Naive thymus-derived CD4-positive, alpha-beta T cell (primary cell): ENCODE measurements around the gene FAM83B. TPM values are rescaled to one million over a fixed set of nuclear protein-coding genes. Genes with fewer than 3 reads are reported as not detected.
"Not testable (repeated sequence)": the region's sequence is repeated elsewhere in the genome, so short reads cannot be mapped to it uniquely, and the experiment has no call there.

Source experiments
- ATAC-seq: fragments of 150-1000 bp; cut with Tn5 transposase; 2 replicates; pipeline ENCODE4 v1.10.0; 2021; ENCODE audit warnings: mild to moderate bottlenecking, moderate library complexity
- CTCF ChIA-PET: fragments of 350-600 bp; sonication (Branson Sonifier 250); formaldehyde crosslinking; loops from one replicate; lab custom pipeline; 2021; ENCODE audit warnings: antibody characterized with exemption; lab: Charles Lee
- POLR2A ChIA-PET: fragments of 350-600 bp; sonication (Branson Sonifier 250); formaldehyde crosslinking; loops from one replicate; lab custom pipeline; 2021; ENCODE audit warnings: antibody characterized with exemption, inconsistent platforms; lab: Charles Lee
- DNase-seq, 9 donors: peaks; one replicate each; pipeline versions ENCODE4 v3.0.0 to v3.0.0-alpha.2; 2020 to 2022; ENCODE audit warnings: mixed read lengths in 1 of 9
- H3K27ac ChIP-seq: one replicate; pipeline ENCODE4 v1.7.0; 2013; ENCODE audit warnings: mild to moderate bottlenecking, low read depth, low read length, moderate library complexity
- H3K27me3 ChIP-seq, 2 donors: one replicate each; pipeline ENCODE4 v1.7.0; 2013; ENCODE audit warnings: low read length in 2 of 2, mild to moderate bottlenecking in 2 of 2, moderate library complexity in 2 of 2; ENCODE audit not compliant: control insufficient read depth in 2 of 2, insufficient read depth in 2 of 2
- H3K36me3 ChIP-seq, 3 experiments: 1 replicate in 2 of 3; 2 replicates in 1 of 3; pipeline ENCODE4 v1.7.0; 2013; ENCODE audit warnings: low read length in 3 of 3, mild to moderate bottlenecking in 3 of 3, moderate library complexity in 1 of 3; ENCODE audit not compliant: insufficient read depth in 3 of 3, control insufficient read depth in 2 of 3
- H3K4me1 ChIP-seq, 2 donors: one replicate each; pipeline ENCODE4 v1.7.0; 2013; ENCODE audit warnings: low read length in 2 of 2, mild to moderate bottlenecking in 2 of 2, moderate library complexity in 1 of 2; ENCODE audit not compliant: control insufficient read depth in 2 of 2, insufficient read depth in 2 of 2
- H3K4me3 ChIP-seq: 2 replicates; pipeline ENCODE4 v1.7.0; 2013; ENCODE audit warnings: mild to moderate bottlenecking, low read length
- H3K9me3 ChIP-seq, 3 experiments: 1 replicate in 2 of 3; 2 replicates in 1 of 3; pipeline ENCODE4 v1.7.0; 2013; ENCODE audit warnings: low read length in 3 of 3; ENCODE audit not compliant: control insufficient read depth in 2 of 3
- H3K27ac Mint-ChIP-seq, 9 donors: one replicate each; pipeline ENCODE4 v1.8.0; 2020 to 2022; ENCODE audit warnings: mixed read lengths in 9 of 9, mild to moderate bottlenecking in 8 of 9, moderate library complexity in 5 of 9, inconsistent platforms in 2 of 9
- H3K27me3 Mint-ChIP-seq, 5 donors: one replicate each; pipeline ENCODE4 v1.8.0; 2021 to 2022; ENCODE audit warnings: mixed read lengths in 5 of 5, mild to moderate bottlenecking in 1 of 5
- H3K36me3 Mint-ChIP-seq, 5 donors: one replicate each; pipeline ENCODE4 v1.8.0; 2020 to 2022; ENCODE audit warnings: mixed read lengths in 5 of 5, mild to moderate bottlenecking in 3 of 5, inconsistent platforms in 1 of 5
- H3K4me1 Mint-ChIP-seq, 7 donors: one replicate each; pipeline ENCODE4 v1.8.0; 2020 to 2022; ENCODE audit warnings: mixed read lengths in 7 of 7, mild to moderate bottlenecking in 3 of 7, inconsistent platforms in 1 of 7
- H3K4me3 Mint-ChIP-seq, 10 donors: one replicate each; pipeline ENCODE4 v1.8.0; 2020 to 2022; ENCODE audit warnings: mild to moderate bottlenecking in 10 of 10, mixed read lengths in 10 of 10, moderate library complexity in 6 of 10, inconsistent platforms in 2 of 10
- H3K9me3 Mint-ChIP-seq, 11 donors: one replicate each; pipeline ENCODE4 v1.8.0; 2020 to 2022; ENCODE audit warnings: mixed read lengths in 11 of 11, mild to moderate bottlenecking in 4 of 11, inconsistent platforms in 1 of 11, moderate library complexity in 1 of 11
- intact Hi-C, 2 donors: fragments of 100-400 bp; cut with micrococcal nuclease; formaldehyde crosslinking; loops; one replicate each; pipeline ENCODE4 v1.15.1; 2023
- polyA plus RNA-seq, 2 donors: library from polyadenylated mRNA; unstranded; fragments of 300-500 nt; fragmentation: Illumina TruSeq; gene quantifications; one replicate each; pipeline ENCODE4 v1.2.3, GENCODE V29; 2021
- total RNA-seq, 6 experiments: library from RNA in 5 of 6; stranded (reverse) in 5 of 6; gene quantifications; 1 replicate in 5 of 6; 2 replicates in 1 of 6; pipeline ENCODE4 v1.2.3 and lab custom pipeline; 2021 to 2026

The FAM83B gene
- total RNA-seq (not detected), polyA plus RNA-seq (not detected), total RNA-seq (lab: John Stamatoyannopoulos, UW) (not detected)

GRCh38 chr6:54846243-54846856 lies at the start of gene FAM83B:
TSS of gene FAM83B (plus strand) at chr6:54846771. CDS start at chr6:54870247, 23,476 bp downstream.
- intact Hi-C loops, result no loop called here
- Histone ChIP-seq H3K27me3 (no peaks in the 10 kb centered on the region), H3K4me1 (no peaks in the 10 kb centered on the region), H3K9me3 (no peaks in the 10 kb centered on the region), H3K27ac (no peak within 1 kb of the TSS), H3K36me3 (no peaks in the 10 kb centered on the region), H3K4me3 (no peak within 1 kb of the TSS)
- ATAC-seq (no peak), DNase-seq (no peak)
- ChIA-PET POLR2A (no interaction called here), CTCF (no interaction called here)
- H3K27ac Mint-ChIP-seq, result no peak within 1 kb of the TSS
- peaks cover 0 to 13% (median 0%) of the 10 kb centered on the region in 5 donors for H3K36me3 Mint-ChIP-seq
- H3K27me3 Mint-ChIP-seq, result peaks cover 18 to 40% (median 30%) of the 10 kb centered on the region in 5 donors
- H3K4me1 Mint-ChIP-seq, result peaks cover 0 to 1% (median 0%) of the 10 kb centered on the region in 7 donors
- H3K4me3 Mint-ChIP-seq, result no peak within 1 kb of the TSS
- peaks cover 1 to 17% (median 6%) of the 10 kb centered on the region in 11 donors for H3K9me3 Mint-ChIP-seq

GRCh38 chr6:54796918-54797317 lies 49.7 kb upstream of the FAM83B start:
- H3K9me3 ChIP-seq, intact Hi-C loops, H3K27me3 Mint-ChIP-seq, ATAC-seq, H3K36me3 Mint-ChIP-seq, H3K36me3 ChIP-seq, DNase-seq, H3K27ac ChIP-seq, POLR2A ChIA-PET, H3K4me1 ChIP-seq, H3K4me1 Mint-ChIP-seq, H3K4me3 ChIP-seq, CTCF ChIA-PET, H3K4me3 Mint-ChIP-seq, H3K27me3 ChIP-seq, H3K27ac Mint-ChIP-seq: not testable (repeated sequence)
- H3K9me3 Mint-ChIP-seq, result peaks cover 0 to 13% (median 8%) of the 10 kb centered on the region in 11 donors

GRCh38 chr6:54800050-54800600 lies 46.4 kb upstream of the FAM83B start:
- POLR2A ChIA-PET, result no interaction called here
- H3K27ac ChIP-seq, result no peak overlapping the region
- Mint-ChIP-seq H3K9me3 (peaks cover 1 to 17% (median 11%) of the 10 kb centered on the region in 11 donors), H3K36me3 (no peaks in the 10 kb centered on the region), H3K4me1 (no peaks in the 10 kb centered on the region), H3K27ac (no peak overlapping the region), H3K27me3 (no peaks in the 10 kb centered on the region), H3K4me3 (no peak overlapping the region)
- no peaks in the 10 kb centered on the region for H3K27me3 ChIP-seq
- CTCF ChIA-PET, result no interaction called here
- intact Hi-C loops, result no loop called here
- no peaks in the 10 kb centered on the region for H3K9me3 ChIP-seq
- no peak for DNase-seq
- H3K4me3 ChIP-seq, result no peak overlapping the region
- H3K36me3 ChIP-seq, result no peaks in the 10 kb centered on the region
- H3K4me1 ChIP-seq, result no peaks in the 10 kb centered on the region
- ATAC-seq, result no peak

- H3K27ac ChIP-seq, result no peak overlapping the region
- intact Hi-C loops, result no loop called here
- ATAC-seq, result no peak
- Mint-ChIP-seq H3K27ac (no peak overlapping the region), H3K9me3 (peaks cover 1 to 13% (median 5%) of the 10 kb centered on the region in 11 donors), H3K4me1 (no peaks in the 10 kb centered on the region), H3K27me3 (no peaks in the 10 kb centered on the region), H3K4me3 (no peak overlapping the region), H3K36me3 (no peaks in the 10 kb centered on the region)
- no peaks in the 10 kb centered on the region for H3K4me1 ChIP-seq
- POLR2A ChIA-PET, result no interaction called here
- no peaks in the 10 kb centered on the region for H3K36me3 ChIP-seq
- H3K27me3 ChIP-seq, result no peaks in the 10 kb centered on the region
- DNase-seq, result no peak
- no peak overlapping the region for H3K4me3 ChIP-seq
- no peaks in the 10 kb centered on the region for H3K9me3 ChIP-seq
- CTCF ChIA-PET, result no interaction called here
Measured at GRCh38 chr6:54801244-54801643, 45.3 kb upstream of the FAM83B start.

GRCh38 chr6:54801669-54802068 lies 44.9 kb upstream of the FAM83B start:
- H3K9me3 ChIP-seq, result no peaks in the 10 kb centered on the region
- no peaks in the 10 kb centered on the region for H3K4me1 ChIP-seq
- no peak overlapping the region for H3K27ac ChIP-seq
- no peaks in the 10 kb centered on the region for H3K27me3 ChIP-seq
- intact Hi-C loops, result no loop called here
- Mint-ChIP-seq H3K27ac (no peak overlapping the region), H3K36me3 (no peaks in the 10 kb centered on the region), H3K27me3 (no peaks in the 10 kb centered on the region), H3K9me3 (peaks cover 0 to 13% (median 4%) of the 10 kb centered on the region in 11 donors), H3K4me1 (no peaks in the 10 kb centered on the region), H3K4me3 (no peak overlapping the region)
- ATAC-seq (no peak), DNase-seq (no peak)
- ChIA-PET CTCF (no interaction called here), POLR2A (no interaction called here)
- H3K36me3 ChIP-seq, result no peaks in the 10 kb centered on the region
- H3K4me3 ChIP-seq, result no peak overlapping the region

- POLR2A ChIA-PET, result no interaction called here
- Mint-ChIP-seq H3K27me3 (no peaks in the 10 kb centered on the region), H3K4me3 (no peak overlapping the region)
Measured at GRCh38 chr6:54802775-54803634, 43.6 kb upstream of the FAM83B start.

More at GRCh38 chr6:54802775-54803634, 43.6 kb upstream of the FAM83B start:
- intact Hi-C loops, result no loop called here
- Histone ChIP-seq H3K36me3 (no peaks in the 10 kb centered on the region), H3K4me1 (no peaks in the 10 kb centered on the region), H3K27me3 (no peaks in the 10 kb centered on the region), H3K9me3 (no peaks in the 10 kb centered on the region), H3K4me3 (no peak overlapping the region), H3K27ac (no peak overlapping the region)
- Mint-ChIP-seq H3K27ac (no peak overlapping the region), H3K4me1 (no peaks in the 10 kb centered on the region), H3K9me3 (peaks cover 0 to 13% (median 3%) of the 10 kb centered on the region in 11 donors), H3K36me3 (no peaks in the 10 kb centered on the region)
- DNase-seq (no peak), ATAC-seq (no peak)
- CTCF ChIA-PET, result no interaction called here
